NCI-H2171 treated with DMSO at 0.1 percent for 48 hours (cell line): ENCODE results near the gene ULBP1.
A peak's percentile ranks its signal among the peaks of the same experiment; 100 is the strongest.
"Not testable (repeated sequence)": the region's sequence is repeated elsewhere in the genome, so short reads cannot be mapped to it uniquely, and the experiment has no call there.

Experiments
- DNase-seq: peaks from one replicate; lab custom pipeline; 2025; lab: John Stamatoyannopoulos, UW

ULBP1 gene, protein sequence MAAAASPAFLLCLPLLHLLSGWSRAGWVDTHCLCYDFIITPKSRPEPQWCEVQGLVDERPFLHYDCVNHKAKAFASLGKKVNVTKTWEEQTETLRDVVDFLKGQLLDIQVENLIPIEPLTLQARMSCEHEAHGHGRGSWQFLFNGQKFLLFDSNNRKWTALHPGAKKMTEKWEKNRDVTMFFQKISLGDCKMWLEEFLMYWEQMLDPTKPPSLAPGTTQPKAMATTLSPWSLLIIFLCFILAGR

GRCh38 chr6:149963462-149964307 is at the start of gene ULBP1:
TSS of gene ULBP1 (plus strand) at chr6:149963943. CDS start at chr6:149964050, 107 bp downstream.
- peak; percentile 83 for DNase-seq

DNA sequence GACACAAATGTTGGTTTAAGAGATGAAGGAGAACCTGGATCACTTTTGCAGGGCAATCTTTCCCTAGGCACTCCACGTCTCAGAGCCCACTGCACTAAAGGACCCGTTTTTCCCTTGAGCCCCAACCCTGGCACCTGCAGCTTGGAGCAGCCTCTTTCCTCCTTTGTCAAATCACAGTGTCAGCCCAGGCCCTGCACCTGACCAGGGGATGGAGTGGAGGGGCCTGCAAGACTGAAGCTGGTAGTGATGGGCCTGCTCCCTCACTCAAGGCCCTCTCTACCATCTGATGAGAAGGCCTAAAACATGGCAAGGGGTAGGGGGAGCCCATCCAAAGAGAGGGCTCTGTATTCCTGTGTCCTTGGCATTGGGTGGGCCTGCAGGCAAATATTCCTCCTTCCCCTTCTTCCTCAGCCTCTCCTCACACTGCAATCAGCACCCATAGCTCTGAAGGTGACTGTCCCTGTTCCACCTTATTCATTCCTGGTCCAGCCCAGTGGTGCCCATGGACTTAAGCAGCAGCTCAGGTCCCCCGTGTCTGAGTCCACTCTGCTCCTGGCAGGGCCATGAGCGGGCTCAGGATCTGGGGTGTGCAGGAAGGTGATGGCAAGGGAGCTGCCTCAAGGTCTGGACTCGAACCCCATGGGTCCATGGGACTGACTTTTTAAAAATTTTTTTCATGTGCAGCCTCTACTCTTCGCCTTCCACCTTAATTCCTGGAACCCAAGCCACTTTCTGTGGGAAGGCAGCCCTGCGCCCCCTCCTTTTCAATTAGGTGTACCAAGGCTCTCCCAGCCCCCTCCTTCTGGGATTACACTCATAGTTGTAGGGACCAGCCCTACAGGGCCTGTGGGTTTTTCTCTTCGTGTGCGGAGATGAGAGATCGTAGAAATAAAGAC is 47.5 kb upstream of the ULBP1 start:
- DNase-seq = no peak

- no peak for DNase-seq
These were observed 46.1 kb upstream of the ULBP1 start for GRCh38 chr6:149917679-149918078.

DNA sequence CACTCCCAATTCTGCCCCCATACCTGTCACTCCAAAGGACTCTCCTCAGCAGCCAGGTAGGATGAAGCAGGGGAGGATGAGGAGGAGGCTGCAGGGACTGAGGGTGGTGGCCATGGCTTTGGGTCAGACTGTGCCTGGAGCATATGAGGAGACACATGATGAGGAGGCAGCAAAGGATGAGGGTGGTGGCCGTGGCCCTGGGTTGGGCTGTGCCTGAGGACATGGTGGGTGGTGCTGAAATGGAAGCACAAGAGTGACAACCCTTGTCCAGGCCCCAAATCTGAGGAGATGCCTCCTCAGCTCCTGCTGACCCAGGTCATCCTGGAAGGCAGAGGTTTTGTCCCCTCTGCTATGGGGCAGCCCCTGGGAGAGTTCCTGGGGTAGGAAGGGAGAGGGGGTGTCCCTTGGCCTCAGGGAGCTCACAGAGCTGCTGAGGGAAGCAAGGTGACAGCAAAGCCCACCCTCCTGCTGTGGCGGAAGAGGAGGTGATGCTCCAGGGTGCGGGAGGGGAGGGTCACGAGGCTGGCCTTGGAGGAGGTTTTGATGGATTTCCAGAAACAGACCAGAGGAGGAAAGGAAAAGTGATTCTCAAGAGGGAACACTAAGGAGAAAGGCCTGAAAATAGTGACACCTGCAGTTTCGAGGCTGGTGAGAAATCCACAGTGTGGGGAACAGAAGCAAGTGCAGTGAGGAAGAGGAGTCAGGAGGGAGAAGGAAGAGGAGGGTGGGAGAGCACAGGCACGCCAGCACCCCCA is 45.4 kb upstream of the ULBP1 start:
- no peak for DNase-seq

GRCh38 chr6:149919126-149919833 is 44.5 kb upstream of the ULBP1 start:
- DNase-seq = not testable (repeated sequence)

DNA sequence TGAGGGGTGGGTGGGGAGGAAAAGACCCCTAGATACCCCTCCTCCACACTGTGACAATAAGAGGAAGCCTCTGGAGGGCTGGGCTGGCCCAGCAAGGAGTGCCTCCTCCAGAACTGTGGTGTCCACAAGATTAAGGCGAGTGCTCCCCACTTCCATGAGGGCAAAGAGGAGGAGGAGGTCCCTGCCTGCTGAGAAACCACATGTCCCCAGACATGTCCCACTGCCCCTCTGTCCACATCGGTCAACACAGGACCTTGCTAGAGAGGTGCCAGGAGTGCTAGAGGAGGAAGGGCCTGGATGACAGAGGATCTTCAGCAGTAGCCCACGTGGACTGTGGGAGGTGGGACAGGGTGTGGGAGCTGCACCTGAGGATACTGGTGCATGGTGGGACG is 43.9 kb upstream of the ULBP1 start:
- DNase-seq = no peak

- DNase-seq = no peak
These were observed 42.4 kb upstream of the ULBP1 start for GRCh38 chr6:149921361-149921760.

DNA sequence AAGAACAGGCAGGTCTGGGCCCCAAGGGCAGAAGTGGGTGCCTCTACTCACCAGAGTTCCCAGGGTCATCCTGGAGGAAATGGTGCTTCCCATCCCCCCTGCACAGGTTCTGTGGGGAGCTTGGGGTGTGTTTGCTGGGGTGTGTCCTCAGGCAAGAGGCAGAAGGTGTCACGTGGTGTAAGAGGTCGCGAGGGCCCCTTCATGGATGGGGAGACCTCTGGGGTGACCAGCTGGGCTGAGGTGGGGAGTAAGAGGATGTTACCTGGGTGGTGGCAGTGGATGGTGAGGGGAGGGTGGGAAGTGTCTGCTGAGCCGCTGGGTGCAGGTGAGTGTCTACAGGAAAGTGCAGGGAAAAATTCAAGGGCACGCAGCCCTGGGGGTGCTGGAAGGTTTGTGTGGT is 41.7 kb upstream of the ULBP1 start:
- not testable (repeated sequence) for DNase-seq

GRCh38 chr6:149922642-149923326 is 41.0 kb upstream of the ULBP1 start, which contains the start of gene RAET1G:
TSS of gene RAET1G (minus strand) at chr6:149923121. CDS start at chr6:149923010, 111 bp downstream.
- peak; percentile 89 for DNase-seq

- DNase-seq = no peak
These were observed 40.3 kb upstream of the ULBP1 start for GRCh38 chr6:149923327-149923986.

DNA sequence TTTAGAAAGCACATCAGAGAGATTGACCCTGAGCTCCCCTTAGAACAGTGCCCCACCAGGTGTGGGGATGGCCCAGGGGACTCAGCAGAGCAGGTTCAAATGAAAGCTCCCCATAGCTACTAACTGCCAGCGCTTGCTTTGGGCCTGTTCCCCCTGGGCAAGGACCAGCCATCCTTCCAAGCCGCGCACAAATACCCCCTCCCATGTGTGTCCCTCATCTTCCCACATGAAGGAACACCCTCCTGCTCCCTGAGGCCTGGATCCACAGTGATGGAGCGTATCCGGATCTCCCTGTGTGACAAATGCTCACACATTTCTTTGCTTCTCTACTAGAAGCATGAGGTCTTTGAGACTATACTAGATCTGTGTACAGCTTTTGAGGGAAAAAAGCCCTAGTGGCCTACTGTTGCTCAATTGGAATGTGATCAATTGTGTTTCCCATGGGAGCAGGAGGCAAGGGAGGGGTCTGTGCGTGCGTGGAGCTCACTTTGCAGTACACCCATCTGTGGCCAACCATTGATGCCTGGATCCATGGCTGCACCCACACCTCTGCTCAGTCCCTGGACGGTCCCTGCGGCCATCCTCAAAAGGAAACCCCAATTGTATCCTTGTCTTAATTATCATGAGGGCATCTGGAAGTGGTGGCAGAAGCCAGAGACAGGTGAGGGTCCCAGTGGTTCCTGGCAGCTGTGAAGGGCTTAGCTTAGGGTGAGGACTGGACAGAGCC is 39.4 kb upstream of the ULBP1 start:
- no peak for DNase-seq

- DNase-seq = no peak
These were observed 38.9 kb upstream of the ULBP1 start for GRCh38 chr6:149924933-149925252.

- DNase-seq = no peak
These were observed 38.3 kb upstream of the ULBP1 start for GRCh38 chr6:149925253-149925973.

GRCh38 chr6:149925974-149926777 is 37.6 kb upstream of the ULBP1 start:
- peak; percentile 57 for DNase-seq

DNA sequence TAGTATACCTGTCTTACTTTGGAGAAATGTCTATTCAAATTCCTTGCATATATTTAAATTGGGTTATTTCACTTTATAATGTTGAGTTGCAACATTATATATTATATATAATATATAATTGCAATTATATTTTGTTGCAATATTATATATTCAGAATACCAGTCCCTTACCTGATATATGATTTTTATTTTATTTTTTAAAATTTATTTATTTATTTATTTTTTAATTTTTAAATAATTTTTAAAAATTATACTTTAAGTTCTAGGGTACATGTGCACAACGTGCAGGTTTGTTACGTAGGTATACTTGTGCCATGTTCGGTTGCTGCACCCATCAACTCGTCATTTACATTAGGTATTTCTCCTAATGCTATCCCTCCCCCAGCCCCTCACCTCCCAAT is 36.7 kb upstream of the ULBP1 start:
- DNase-seq = not testable (repeated sequence)

GRCh38 chr6:149929422-149929821 is 34.3 kb upstream of the ULBP1 start:
- no peak for DNase-seq

- no peak for DNase-seq
These were observed 32.2 kb upstream of the ULBP1 start for GRCh38 chr6:149931501-149931900.

GRCh38 chr6:149933036-149933435 is 30.7 kb upstream of the ULBP1 start:
- no peak for DNase-seq
